Thyroid gland (tissue), 4 donors: ENCODE data around the gene DET1. TPM values are rescaled to one million over a fixed set of nuclear protein-coding genes. Genes with fewer than 3 reads are reported as not detected.

Experiments
- DNase-seq, 2 donors: peaks; one replicate each; pipeline ENCODE4 v3.0.0-alpha.2; 2019
- H3K27ac ChIP-seq, 3 donors: fragments of 200-600 bp; sonication (generic); 1 replicate in 2 of 3; 2 replicates in 1 of 3; pipeline ENCODE4 v1.5.1; 2016 to 2019; ENCODE audit warnings: mild to moderate bottlenecking in 1 of 3, moderate library complexity in 1 of 3
- H3K27me3 ChIP-seq: fragments of 200-600 bp; sonication (generic); one replicate; pipeline ENCODE4 v1.5.1; 2019
- H3K36me3 ChIP-seq, 2 donors: fragments of 200-600 bp; sonication (generic); one replicate each; pipeline ENCODE4 v1.5.1; 2016 to 2019
- H3K4me1 ChIP-seq, 2 donors: fragments of 200-600 bp; sonication (generic); one replicate each; pipeline ENCODE4 v1.5.1; 2017 to 2019
- H3K4me3 ChIP-seq, 3 donors: fragments of 200-600 bp; sonication (generic); replicated peaks in 1 of 3; 1 replicate in 2 of 3; 2 replicates in 1 of 3; pipeline ENCODE4 v1.5.1; 2016; ENCODE audit warnings: mild to moderate bottlenecking in 1 of 3
- H3K9me3 ChIP-seq: fragments of 200-600 bp; sonication (generic); one replicate; pipeline ENCODE4 v1.5.1; 2017
- CTCF ChIP-seq, 6 experiments: fragments of 200-600 bp in 3 of 6; fragments of 450-650 bp in 3 of 6; sonication (generic) in 3 of 6; IDR thresholded peaks; one replicate each; pipeline ENCODE4 v1.5.1; 2016 to 2019; ENCODE audit warnings: antibody characterized with exemption in 6 of 6, mild to moderate bottlenecking in 2 of 6, inconsistent platforms in 1 of 6, moderate library complexity in 1 of 6
- POLR2A ChIP-seq, 2 donors: fragments of 450-650 bp; IDR thresholded peaks; one replicate each; pipeline ENCODE4 v1.6.1; 2017; ENCODE audit warnings: antibody characterized with exemption in 2 of 2, mild to moderate bottlenecking in 2 of 2, moderate library complexity in 1 of 2
- WGBS, 2 donors: methylation state at CpG; one replicate each; pipeline ENCODE4 v1.1.5; 2017; 5-methylcytosine and 5-hydroxymethylcytosine counted together
- intact Hi-C: fragments of 100-400 bp; cut with DNase I; formaldehyde crosslinking; loops from one replicate; pipeline ENCODE4 v1.15.1; 2023
- total RNA-seq, 4 donors: library from RNA; depleted of rRNA; stranded (reverse); fragments of >200 nt; gene quantifications; one replicate each; pipeline ENCODE4 v1.2.3, GENCODE V29; 2016

DET1 gene
- total RNA-seq, 4 donors from 2014 or later = 8.8 to 11.2 (median 10.6) TPM

DNA sequence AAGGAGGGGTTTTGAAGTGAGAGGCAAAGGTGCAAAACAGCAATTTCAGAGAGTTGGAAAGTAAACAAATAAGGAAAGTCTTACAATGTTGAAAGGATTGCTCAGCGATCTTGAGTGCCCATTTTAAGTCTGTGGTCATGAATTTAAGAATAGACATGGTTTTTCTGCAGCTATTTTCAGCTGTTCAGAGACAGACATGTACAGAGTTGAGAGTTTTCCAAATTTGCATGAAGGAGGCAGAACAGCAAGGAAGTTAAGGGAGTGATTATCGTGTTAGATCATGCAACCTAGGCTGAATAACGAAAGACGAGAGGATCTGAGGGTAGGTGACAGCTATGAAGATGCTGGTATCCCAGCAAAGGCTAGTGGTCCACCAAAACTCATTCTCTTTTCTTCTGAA, 37.2 kb downstream of the DET1 start:
- H3K36me3 ChIP-seq = peaks cover 0 to 9% of the 10 kb centered on the region in 2 donors
- no peak overlapping the region for H3K4me3 ChIP-seq
- 96 to 99% methylated on average over 4 of the region's 4 CpGs for whole genome bisulfite sequencing, 2 donors
- intact Hi-C loops = no loop called here
- H3K4me1 ChIP-seq = no peaks in the 10 kb centered on the region
- no peak for DNase-seq
- no peaks in the 10 kb centered on the region for H3K27me3 ChIP-seq
- TF ChIP-seq POLR2A (IDR thresholded peaks at IDR 0.05) (no peak), CTCF (IDR thresholded peaks at IDR 0.05) (no peak)
- no peaks in the 10 kb centered on the region for H3K9me3 ChIP-seq
- no peak overlapping the region for H3K27ac ChIP-seq

DNA sequence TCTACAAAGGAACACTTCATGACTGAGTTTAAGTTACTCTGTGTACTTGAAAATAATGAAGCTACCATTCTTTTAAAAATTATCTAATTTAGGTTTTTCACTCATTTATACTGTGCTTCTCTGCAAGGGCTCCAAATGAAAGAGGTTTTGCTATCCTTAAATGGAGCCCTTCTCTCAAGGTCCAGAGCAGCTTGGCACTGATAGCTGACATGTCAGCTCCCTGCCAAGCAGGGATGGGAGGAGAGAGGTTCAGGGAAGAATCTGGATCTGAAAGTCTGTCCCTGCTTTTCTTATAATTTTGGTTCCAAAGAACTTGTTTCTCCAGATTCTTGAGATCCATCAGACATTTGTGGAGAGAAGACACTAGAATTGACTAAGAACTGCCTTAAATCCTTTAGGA, 39.9 kb downstream of the DET1 start:
- intact Hi-C loops = no loop called here
- no peaks in the 10 kb centered on the region for H3K9me3 ChIP-seq
- TF ChIP-seq POLR2A (IDR thresholded peaks at IDR 0.05) = no peak
- no peak for TF ChIP-seq CTCF (IDR thresholded peaks at IDR 0.05)
- H3K4me3 ChIP-seq = no peak overlapping the region
- no peak for DNase-seq
- no peaks in the 10 kb centered on the region for H3K27me3 ChIP-seq
- peaks cover 0 to 9% of the 10 kb centered on the region in 2 donors for H3K36me3 ChIP-seq
- H3K27ac ChIP-seq = no peak overlapping the region
- H3K4me1 ChIP-seq = no peaks in the 10 kb centered on the region

DNA sequence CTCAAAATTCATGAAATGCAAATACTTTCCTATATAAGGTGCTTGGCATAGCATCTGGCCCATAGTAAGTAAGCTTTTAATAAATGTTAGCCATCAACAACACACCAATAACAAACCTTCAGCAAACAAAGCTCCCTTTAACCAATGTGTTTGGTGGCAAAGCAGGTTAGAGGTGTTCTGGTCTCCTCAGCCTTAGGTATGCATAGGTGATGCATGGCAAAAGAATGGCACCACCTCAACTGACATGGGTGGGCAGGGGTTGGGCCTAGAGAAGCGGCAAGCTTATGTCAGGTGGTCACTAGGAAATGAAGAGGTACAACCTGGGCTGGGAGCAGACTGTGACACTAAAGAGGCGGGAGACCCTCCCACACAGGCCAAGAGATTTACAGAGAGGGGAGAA, 40.8 kb downstream of the DET1 start:
- WGBS, 2 donors = 92 to 100% methylated on average over 2 of the region's 2 CpGs
- TF ChIP-seq CTCF (IDR thresholded peaks at IDR 0.05) (no peak), POLR2A (IDR thresholded peaks at IDR 0.05) (no peak)
- Histone ChIP-seq H3K27ac (no peak overlapping the region), H3K4me3 (no peak overlapping the region), H3K4me1 (no peaks in the 10 kb centered on the region), H3K36me3 (peaks cover 0 to 2% of the 10 kb centered on the region in 2 donors), H3K27me3 (no peaks in the 10 kb centered on the region), H3K9me3 (no peaks in the 10 kb centered on the region)
- intact Hi-C loops = no loop called here
- DNase-seq = no peak

DNA sequence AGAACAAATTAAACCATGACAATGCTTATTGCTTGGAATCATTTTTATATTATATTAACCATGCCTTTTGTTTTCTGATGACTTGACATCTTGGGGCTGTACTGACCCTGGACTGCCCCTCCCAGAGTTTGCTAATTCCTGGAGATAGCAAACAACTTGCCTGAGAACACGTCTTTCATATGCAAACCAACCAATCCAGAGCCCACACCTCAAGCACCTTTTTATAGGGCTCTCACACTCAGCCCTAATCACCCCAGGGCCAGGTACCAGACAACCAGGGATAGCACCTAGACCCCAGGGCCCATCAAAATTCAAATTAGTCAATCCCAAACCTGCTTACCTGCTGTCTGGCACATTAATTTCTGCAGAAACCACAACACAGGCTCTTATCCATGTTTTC, 42.0 kb downstream of the DET1 start:
- no peaks in the 10 kb centered on the region for H3K9me3 ChIP-seq
- TF ChIP-seq POLR2A (IDR thresholded peaks at IDR 0.05) = no peak
- TF ChIP-seq CTCF (IDR thresholded peaks at IDR 0.05) = no peak
- no peak overlapping the region for H3K27ac ChIP-seq
- H3K4me1 ChIP-seq = no peaks in the 10 kb centered on the region
- no peak for DNase-seq
- no peaks in the 10 kb centered on the region for H3K27me3 ChIP-seq
- H3K36me3 ChIP-seq = no peaks in the 10 kb centered on the region
- WGBS, 2 donors = 89 to 96% methylated on average over 1 of the region's 1 CpG
- intact Hi-C loops = no loop called here
- H3K4me3 ChIP-seq = no peak overlapping the region

- intact Hi-C loops = no loop called here
- H3K27me3 ChIP-seq = no peaks in the 10 kb centered on the region
- WGBS, 2 donors = 35 to 48% methylated on average over 3 of the region's 3 CpGs
These were observed 47.5 kb downstream of the DET1 start for GRCh38 chr15:88498996-88499395.

More at GRCh38 chr15:88498996-88499395, 47.5 kb downstream of the DET1 start:
- peaks cover 0 to 8% of the 10 kb centered on the region in 2 donors for H3K4me1 ChIP-seq
- H3K4me3 ChIP-seq = no peak overlapping the region
- no peaks in the 10 kb centered on the region for H3K9me3 ChIP-seq
- peak; percentile 45 to 52 for DNase-seq
- no peak overlapping the region for H3K27ac ChIP-seq
- no peaks in the 10 kb centered on the region for H3K36me3 ChIP-seq
- no peak for TF ChIP-seq CTCF (IDR thresholded peaks at IDR 0.05)
- no peak for TF ChIP-seq POLR2A (IDR thresholded peaks at IDR 0.05)
